Embryonic facial prominence (tissue), 1 donor: Measurements from ENCODE around the gene GUCD1.

Source experiments
- DNase-seq: peaks from one replicate; pipeline ENCODE4 v3.0.0-alpha.2; 2016; ENCODE audit errors: extremely low spot score

The GUCD1 gene

DNA sequence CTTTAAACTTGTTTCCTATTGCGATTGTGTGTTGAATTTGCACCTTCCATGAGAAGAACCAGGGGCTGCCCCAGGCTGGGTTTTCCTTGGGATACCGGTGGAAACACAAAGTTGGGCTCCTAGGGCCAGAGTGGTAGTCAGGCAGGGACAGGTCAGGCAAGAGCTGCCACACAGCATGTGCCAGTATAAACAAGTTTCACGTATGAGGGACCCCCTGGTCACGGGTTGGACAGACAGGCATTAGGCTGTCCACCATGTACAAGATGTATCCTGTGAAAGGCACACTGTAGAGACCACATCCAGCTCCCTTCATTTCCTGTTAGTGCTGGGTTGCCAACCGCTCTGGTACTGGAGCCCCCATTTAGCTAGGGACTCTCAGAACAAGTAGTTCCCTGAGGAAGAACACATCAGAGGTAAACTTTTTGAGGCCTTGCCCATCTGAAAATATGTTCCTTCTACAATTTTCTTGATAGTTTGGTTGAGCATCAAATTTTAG lies 51.0 kb downstream of the GUCD1 start:
- no peak for DNase-seq

DNA sequence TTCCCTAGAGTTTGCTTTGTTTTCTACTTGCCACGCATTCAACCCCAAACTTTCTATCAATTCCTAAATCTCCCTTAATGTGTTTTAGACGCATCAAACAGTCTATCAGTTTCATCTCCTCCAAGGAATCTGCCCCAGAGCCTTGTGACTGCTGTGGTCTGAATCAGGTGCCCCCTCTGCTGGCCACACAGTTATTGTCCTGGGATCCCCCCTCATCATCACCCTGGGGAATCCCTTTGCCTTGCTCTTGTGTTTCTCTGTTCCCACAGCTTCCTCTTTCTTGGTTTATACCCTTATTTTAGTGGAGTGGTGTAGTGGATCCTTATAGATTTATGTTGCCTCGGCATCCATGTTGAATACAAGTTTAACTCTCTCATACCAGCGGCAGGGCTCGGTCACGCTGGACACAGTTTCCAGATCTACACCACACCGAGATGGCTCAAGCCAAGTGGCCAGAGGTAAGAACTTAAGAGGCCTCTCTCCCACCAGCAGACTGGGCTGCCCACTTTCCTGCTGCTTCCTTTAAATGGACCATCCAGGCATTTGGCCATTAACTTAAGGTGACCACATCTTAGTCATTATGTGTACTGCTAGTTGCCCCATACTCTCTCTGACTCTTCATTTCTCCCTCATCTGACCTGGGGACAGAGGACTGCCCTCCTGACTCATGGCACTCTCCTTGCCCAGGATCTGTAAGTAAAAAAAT lies 51.6 kb downstream of the GUCD1 start:
- DNase-seq: no peak

DNA sequence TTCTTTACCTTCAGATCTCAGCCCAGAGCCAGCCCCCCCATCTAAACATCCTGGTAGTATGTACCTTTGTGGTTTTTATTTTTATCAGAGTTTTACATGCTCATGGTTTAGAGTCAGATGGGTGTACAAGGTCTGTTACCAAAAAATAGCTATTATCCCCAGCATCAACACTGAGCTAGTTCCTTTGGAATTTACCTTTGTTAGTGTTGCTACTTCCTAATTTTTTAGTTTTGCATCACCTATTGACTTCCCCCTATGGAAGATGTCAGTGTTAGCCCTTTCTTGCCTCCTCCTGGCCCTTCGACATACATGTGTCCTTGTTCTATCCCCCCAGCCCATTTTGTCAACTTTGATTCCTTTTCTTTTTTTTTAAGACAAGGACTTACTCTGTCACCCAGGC lies 52.4 kb downstream of the GUCD1 start:
- no peak for DNase-seq

DNA sequence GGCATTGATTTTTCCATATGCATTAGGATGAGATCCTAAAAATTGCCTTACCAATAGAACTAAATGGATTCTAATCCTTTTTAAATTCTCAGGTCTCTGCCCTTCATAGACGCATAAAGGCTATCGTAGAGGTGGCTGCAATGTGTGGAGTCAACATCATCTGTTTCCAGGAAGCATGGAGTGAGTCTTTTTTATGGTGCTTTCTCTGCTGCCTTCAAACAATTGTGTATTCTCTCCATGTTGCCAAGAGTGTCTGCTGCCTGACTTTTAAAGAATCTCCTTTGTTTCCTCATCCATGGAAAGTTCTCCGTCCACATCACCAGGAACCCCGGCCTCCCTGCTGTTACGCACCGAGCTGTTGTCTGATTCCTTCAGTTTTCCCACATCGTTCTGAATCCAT lies 52.9 kb downstream of the GUCD1 start:
- no peak for DNase-seq

DNA sequence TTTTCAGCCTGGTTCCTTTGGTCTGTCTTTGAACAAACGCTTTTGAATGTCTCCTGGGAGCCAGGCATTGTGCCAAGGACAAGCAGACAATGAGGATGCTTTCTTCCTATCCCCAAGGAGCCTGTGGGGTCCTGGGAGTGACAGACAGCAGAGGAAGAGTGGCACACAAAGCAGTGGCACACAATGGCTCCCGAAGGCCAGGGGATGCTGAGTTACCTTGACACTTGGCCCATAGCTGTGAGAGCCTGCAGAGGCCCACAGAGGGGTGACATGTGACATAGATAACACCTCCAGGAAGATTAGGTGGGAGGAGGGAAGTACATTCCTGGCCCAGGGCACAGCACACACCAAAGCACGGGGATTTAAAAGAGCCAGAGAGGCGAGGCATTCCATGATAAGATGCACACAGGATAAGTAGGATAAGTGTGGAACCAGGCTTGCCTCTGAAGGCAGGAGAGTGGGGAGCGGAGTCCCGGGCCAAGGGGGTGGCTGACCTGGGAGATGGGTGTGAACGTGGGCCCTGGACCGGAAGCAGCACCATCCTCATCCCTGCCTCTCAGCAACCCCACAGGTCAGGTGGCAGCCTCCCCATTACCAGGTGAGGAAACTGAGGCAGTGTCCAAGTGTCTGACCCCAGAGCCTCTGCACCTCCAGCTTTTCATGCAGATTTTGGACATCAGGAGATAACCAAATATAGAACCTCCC lies 53.5 kb downstream of the GUCD1 start:
- DNase-seq: no peak

DNA sequence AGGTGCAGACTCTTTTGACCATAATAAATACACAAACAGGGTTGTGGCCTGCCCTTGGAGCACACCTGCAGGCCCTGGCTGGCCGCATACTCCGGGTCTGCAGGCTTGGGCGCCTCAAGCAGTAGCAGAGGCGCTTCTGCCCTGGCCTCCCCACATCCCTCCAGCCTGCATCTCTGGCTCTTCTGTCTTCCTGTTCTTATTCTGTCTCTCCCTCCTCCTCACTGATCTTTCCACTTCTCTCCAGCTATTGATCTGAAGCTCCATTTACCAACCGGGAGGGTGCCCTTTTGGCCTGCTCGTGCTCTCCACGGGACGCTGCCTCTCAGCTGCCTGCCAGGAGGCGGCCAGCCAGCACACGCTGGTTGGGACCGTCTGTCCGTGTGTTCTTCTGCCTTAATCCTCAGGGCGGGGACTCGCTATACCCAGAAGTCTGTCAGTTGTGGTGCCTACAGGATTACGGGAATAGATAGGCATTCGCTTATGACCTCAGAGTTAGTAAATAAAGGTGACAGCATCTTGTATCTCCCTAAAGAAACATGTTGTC lies 54.6 kb downstream of the GUCD1 start:
- no peak for DNase-seq

DNA sequence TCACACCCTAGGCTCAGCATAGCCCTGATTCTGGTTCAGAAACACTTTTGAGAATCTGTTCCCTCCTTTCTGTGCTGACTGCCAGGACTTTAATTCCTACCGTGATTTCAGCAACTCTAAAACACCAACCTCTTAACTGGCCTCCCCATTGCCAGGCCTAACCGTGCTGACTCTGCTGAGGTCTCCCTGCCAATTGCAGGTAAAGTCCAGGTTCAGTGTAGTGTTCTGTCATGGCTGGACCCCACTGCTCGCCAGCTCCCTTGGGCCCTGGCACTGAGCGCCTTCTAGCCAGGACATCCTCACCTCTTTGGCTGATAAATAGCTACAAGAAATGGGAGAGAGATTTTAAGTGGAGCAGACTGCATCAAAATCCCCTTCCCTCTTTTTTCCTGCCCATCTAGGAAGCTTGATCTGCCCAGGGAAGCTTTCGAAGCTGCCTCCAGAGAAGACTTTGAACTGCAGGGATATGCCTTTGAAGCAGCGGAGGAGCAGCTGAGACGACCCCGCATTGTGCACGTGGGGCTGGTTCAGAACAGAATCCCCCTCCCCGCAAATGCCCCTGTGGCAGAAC lies 55.1 kb downstream of the GUCD1 start:
- no peak for DNase-seq

DNA sequence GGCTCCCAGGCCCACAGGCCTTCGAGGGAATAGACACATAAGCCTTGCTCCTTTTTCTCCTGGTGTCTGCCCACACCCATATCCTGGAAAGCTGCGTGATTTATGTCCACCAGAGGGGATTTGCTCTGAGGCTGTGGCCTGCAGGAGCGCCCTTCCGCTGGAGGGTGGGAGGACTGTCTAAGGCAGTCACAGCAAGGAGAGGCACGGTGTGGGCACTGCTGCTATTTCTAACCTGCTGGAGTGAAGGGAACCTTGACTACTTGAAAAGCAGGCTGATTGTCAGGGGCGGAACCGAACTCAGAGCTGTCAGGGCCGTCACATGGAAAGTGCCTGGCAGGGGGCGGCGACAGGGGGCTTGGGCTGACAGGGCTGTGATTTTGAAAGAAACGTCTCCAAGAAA lies 56.1 kb downstream of the GUCD1 start:
- no peak for DNase-seq

DNA sequence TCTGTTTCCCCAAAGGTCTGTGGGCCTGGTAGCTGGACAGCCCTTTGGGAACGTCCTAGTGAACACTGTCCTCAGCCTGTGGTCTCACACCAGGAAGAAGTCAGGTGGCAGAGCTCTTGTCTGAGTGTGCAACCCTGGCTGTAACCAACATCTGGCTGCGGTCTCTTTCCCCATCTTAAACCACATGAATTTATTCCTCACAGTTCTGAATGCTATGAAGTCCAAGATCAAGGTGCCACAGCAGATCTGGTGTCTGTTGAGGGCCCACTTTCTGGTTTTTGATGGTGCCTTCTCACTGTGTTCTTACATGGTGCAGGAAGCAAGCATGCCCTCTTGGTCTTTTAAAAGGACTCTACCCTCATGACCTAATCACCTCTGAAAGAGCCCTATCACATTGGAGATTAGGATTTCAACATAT lies 57.1 kb downstream of the GUCD1 start:
- no peak for DNase-seq

DNA sequence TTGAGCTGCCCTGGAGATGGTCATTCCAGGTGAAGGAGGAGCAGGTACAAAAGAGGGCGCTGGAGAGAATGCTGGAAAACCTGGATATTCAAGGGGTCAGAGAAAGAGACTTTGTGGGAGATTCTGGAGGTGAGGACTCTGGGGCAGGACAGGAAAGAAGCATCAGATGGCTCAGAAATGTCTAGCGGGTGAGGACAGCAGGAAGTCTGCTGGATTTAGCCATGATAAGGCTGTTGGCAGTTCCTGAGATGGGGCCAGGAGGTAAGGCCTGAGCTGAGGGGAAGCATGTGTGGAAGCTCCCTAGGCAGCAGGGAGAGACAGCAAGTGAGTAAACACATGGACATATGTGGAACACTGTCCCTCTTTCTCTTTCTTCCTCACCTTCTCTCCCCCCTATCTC lies 58.3 kb downstream of the GUCD1 start:
- DNase-seq: no peak

DNA sequence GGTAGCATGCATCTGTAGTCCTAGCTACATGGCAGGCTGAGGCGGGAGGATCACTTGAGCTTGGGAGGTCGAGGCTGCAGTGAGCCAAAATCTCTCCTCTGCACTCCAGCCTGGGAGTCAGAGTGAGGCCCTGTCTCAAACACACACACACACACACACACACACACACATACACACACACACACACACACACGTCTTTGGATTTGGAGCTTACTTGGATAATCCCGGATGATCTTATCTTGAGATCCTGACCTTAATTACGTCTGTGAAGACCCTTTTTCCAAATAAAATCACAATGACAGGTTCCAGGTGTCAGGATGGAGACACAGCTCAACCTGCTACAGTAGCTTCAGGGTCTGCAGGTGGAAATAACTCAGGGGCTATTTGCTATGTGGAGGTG lies 58.7 kb downstream of the GUCD1 start:
- DNase-seq: no peak

DNA sequence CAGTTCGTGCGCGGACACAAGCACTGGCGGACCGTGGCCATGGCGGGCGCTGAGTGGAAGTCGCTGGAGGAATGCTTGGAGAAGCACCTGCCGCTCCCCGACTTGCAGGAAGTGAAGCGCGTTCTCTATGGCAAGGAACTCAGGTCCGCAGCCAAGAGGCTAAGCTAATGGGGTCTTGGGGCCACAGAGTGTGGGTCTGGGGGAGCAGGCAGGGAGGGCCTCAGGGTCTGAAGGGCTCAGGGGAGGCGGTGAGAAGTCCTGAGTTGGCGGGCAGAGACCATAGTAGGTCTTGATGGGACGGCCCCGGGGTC lies 59.6 kb downstream of the GUCD1 start:
- DNase-seq: no peak

DNA sequence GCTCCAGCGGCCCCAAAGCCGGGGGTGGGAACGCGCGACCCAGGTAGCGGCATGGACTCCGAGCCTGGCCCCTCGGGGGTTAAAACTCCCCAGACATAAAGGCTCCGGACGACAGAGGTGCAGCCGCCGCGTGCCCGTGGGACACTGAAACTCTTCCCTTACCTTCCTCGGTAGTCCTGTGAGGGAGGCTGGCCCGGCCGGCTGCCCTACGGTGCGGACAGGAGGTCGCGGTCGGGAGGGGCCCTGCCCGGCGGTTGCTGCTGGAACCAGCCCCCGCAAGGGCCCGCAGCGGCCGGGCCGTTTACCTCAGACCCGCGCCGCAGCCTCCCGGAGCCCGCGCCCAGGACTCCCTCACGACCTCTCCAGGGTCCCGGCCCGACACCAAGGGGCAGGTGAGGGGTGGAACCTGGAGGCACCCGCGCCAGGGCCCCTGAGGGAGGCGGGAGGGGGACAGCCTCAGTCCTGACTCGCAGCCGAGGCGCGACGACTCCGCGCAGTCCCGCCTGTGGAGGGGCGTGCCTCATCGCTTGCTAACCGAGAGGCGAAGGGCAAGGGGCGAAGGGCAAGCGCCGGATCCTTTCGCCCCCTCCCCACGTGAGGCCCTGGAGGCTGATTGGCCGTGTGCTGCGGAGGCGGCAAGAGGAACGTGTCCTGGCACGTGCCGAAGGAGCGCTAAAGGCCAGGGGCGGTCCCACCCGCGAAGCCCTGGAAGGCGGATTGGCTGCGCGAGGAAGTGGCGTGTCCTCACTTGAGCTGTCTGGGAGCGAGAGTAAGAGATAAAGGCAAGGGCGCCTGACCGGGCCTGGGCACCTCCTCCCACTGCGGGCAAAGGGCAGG lies 60.2 kb downstream of the GUCD1 start, which contains the start of gene UPB1:
Gene UPB1 (plus strand): TSS at position 805 of the 837 bp plus-strand sequence. CDS start 72 bp downstream, outside the sequence.
- no peak for DNase-seq

DNA sequence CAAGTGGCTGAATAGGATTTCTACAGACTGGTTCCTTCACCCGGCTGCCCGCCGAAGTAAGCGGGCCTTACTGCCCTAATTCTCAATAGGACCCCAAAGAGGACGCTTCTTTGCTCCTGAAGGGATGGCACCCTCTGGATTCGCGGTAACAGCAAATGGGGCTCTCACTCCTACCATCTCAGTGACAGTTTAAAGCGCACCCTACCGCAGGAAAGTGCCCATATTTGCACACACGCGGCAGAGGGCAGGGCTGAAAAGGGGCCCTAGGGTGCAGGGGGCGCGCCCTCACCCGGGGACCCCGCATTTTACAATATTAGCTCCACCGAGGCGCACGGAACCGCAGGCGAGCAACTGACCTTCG lies 60.8 kb downstream of the GUCD1 start:
- DNase-seq: no peak

DNA sequence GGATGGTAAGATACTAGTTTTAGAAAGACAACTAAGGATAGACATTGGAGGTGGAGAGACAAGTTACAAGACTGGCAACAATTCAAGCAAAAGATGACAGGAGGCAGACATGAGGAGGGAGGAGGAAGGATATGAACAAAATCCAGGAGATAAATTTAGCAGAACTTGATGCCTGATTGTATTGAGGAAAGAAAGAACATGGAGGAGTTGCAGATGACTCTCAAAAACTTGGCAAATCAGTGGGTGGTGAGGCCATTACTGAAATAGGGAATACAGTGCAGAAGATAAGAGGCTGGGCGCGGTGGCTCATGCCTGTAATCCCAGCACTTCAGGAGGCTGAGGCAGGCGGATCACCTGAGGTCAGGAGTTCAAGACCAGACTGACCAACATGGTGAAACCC lies 62.5 kb downstream of the GUCD1 start:
- DNase-seq: no peak
